ENCODE data around the gene DNA2.

The DNA2 gene

DNA sequence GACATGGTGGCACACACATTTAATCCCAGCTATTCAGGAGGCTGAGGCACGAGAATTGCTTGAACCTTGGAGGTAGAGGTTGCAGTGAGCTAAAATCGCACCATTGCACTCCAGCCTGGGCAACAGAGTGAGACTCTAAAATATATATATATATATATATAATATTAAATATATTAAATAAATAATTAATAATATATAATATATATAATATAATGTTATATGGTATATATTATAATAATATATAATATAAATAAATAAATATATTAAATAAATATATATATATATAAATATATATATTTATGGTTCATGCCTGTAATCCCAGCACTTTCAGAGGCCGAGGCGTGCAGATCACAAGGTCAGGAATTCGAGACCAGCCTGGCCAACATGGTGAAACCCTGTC lies 105.2 kb downstream of the DNA2 start:
- Histone ChIP-seq H3K27me3 (no peaks in the 10 kb centered on the region), H3K36me3 (peaks cover 33% of the 10 kb centered on the region), H3K9me3 (no peaks in the 10 kb centered on the region), H3K4me3 (ENCODE audit: low read depth in 1 of 2, low read length in 1 of 2) (no peak overlapping the region), H3K4me1 (ENCODE audit: control insufficient read depth in 1 of 2, insufficient read depth in 1 of 2, low read depth in 1 of 2, low read length in 1 of 2) (no peaks in the 10 kb centered on the region), H3K27ac (no peak overlapping the region)
- TF ChIP-seq, protein P1, sequence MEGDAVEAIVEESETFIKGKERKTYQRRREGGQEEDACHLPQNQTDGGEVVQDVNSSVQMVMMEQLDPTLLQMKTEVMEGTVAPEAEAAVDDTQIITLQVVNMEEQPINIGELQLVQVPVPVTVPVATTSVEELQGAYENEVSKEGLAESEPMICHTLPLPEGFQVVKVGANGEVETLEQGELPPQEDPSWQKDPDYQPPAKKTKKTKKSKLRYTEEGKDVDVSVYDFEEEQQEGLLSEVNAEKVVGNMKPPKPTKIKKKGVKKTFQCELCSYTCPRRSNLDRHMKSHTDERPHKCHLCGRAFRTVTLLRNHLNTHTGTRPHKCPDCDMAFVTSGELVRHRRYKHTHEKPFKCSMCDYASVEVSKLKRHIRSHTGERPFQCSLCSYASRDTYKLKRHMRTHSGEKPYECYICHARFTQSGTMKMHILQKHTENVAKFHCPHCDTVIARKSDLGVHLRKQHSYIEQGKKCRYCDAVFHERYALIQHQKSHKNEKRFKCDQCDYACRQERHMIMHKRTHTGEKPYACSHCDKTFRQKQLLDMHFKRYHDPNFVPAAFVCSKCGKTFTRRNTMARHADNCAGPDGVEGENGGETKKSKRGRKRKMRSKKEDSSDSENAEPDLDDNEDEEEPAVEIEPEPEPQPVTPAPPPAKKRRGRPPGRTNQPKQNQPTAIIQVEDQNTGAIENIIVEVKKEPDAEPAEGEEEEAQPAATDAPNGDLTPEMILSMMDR (IDR thresholded peaks at IDR 0.05): no peak

DNA sequence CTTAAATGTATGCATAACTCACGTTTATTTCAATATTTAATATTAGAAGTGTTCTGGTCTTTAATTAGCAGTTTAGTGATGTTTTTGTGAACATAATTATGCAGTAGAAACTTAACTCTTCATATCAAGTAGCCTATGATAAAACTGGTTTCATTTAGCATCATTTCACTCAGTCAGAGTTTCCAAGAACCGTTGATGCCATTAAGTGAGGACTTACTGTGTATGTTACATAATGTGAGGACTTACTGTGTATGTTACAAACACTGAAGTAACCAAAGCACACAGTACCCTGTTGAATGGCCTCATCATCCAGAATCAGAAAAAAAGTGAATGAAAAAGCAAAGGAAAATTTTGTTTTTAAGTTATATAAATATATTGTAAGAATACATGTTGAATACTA lies 106.2 kb downstream of the DNA2 start:
- no peak overlapping the region for H3K27ac ChIP-seq
- no peaks in the 10 kb centered on the region for H3K27me3 ChIP-seq
- no peak overlapping the region for H3K4me3 ChIP-seq (ENCODE audit: low read depth in 1 of 2, low read length in 1 of 2)
- H3K9me3 ChIP-seq: no peaks in the 10 kb centered on the region
- no peaks in the 10 kb centered on the region for H3K4me1 ChIP-seq (ENCODE audit: control insufficient read depth in 1 of 2, insufficient read depth in 1 of 2, low read depth in 1 of 2, low read length in 1 of 2)
- TF ChIP-seq, protein P1 (IDR thresholded peaks at IDR 0.05): no peak
- H3K36me3 ChIP-seq: peaks cover 41% of the 10 kb centered on the region

DNA sequence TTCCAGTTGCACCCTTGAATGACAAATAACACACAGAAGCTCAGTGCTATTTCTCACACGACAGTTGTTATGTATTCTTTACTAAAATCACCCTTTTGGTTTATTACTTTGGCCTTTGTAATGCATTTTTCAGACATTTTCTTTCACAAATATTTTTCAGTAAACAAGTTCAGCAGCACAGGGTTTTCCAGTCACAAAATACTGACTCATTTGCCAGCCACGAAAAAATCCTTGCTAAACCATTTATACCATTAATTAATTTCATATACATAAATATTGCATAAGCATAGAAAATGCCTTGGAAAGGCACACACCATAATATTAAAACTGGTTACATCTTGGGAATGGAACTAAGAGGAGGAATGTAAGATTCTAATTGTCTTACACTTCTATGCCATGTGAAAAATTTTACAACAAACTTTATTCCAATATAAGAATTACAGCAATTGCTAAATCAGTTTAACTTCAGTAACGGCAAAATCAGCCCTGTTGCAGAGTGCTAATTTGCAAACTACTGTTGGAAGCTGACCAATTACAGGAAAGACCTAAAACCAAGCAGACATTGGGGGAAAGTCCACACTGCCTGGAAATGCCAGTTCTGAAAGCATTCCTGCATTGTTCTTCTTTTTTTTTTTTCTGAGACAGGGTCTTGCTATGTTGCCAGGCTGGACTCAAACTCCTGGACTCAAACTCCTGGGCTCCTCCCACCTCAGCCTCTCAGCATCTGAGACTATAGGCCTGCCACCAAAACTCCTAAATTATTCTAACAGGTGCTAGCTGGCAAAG lies 107.5 kb downstream of the DNA2 start:
- Histone ChIP-seq H3K27ac (no peak overlapping the region), H3K36me3 (peaks cover 38% of the 10 kb centered on the region), H3K4me3 (ENCODE audit: low read depth in 1 of 2, low read length in 1 of 2) (no peak overlapping the region), H3K27me3 (no peaks in the 10 kb centered on the region), H3K9me3 (no peaks in the 10 kb centered on the region), H3K4me1 (ENCODE audit: control insufficient read depth in 1 of 2, insufficient read depth in 1 of 2, low read depth in 1 of 2, low read length in 1 of 2) (no peaks in the 10 kb centered on the region)
- TF ChIP-seq, protein P1 (IDR thresholded peaks at IDR 0.05): no peak

Data from neutrophil (primary cell).